DMS114 treated with DMSO at 0.1 percent for 48 hours (cell line): ENCODE measurements around the gene SC5D.

ENCODE experiments used
- DNase-seq: peaks from one replicate; lab custom pipeline; 2025; ENCODE audit not compliant: unreplicated experiment; lab: John Stamatoyannopoulos, UW

Gene SC5D

GRCh38 chr11:121291896-121292494 is 576 bp upstream of the SC5D start:
- no peak for DNase-seq

- no peak for DNase-seq
These were observed 670 bp downstream of the SC5D start for GRCh38 chr11:121293288-121293594.

GRCh38 chr11:121295246-121296029 is 2.9 kb downstream of the SC5D start:
- DNase-seq, result no peak

GRCh38 chr11:121297872-121298271 is 5.3 kb downstream of the SC5D start:
- no peak for DNase-seq

GRCh38 chr11:121298774-121299173 is 6.2 kb downstream of the SC5D start:
- DNase-seq, result no peak

- no peak for DNase-seq
These were observed 6.8 kb downstream of the SC5D start for GRCh38 chr11:121299417-121299816.

- no peak for DNase-seq
These were observed 7.9 kb downstream of the SC5D start for GRCh38 chr11:121300313-121300971.

- no peak for DNase-seq
These were observed 8.6 kb downstream of the SC5D start for GRCh38 chr11:121300972-121301699.

GRCh38 chr11:121304759-121305158 is 12.2 kb downstream of the SC5D start:
- no peak for DNase-seq

- DNase-seq, result no peak
These were observed 16.2 kb downstream of the SC5D start for GRCh38 chr11:121308816-121309215.

- no peak for DNase-seq
These were observed 17.1 kb downstream of the SC5D start for GRCh38 chr11:121309688-121310087.

- no peak for DNase-seq
These were observed 18.3 kb downstream of the SC5D start for GRCh38 chr11:121310908-121311307.

GRCh38 chr11:121311373-121311772 is 18.8 kb downstream of the SC5D start:
- DNase-seq, result no peak

GRCh38 chr11:121312483-121312882 is 19.9 kb downstream of the SC5D start:
- DNase-seq, result no peak

- DNase-seq, result peak; percentile 3
These were observed 26.6 kb downstream of the SC5D start for GRCh38 chr11:121318848-121319834.

- DNase-seq, result peak; percentile 14
These were observed 29.2 kb downstream of the SC5D start for GRCh38 chr11:121321614-121322243.

- no peak for DNase-seq
These were observed 30.6 kb downstream of the SC5D start for GRCh38 chr11:121323046-121323607.

- DNase-seq, result no peak
These were observed 33.7 kb downstream of the SC5D start for GRCh38 chr11:121326230-121326629.

- no peak for DNase-seq
These were observed 35.0 kb downstream of the SC5D start for GRCh38 chr11:121327553-121327952.
